ENCODE data around the gene PITX2.

The PITX2 gene

GRCh38 chr4:110617075-110617640 is 5.7 kb downstream of the PITX2 start:
- TF ChIP-seq CREB1 (IDR thresholded peaks at IDR 0.05; ENCODE audit: low read depth) (no peak), YY1 (IDR thresholded peaks at IDR 0.05; ENCODE audit: low read depth) (no peak), TEAD4 (IDR thresholded peaks at IDR 0.05) (no peak), RAD21 (IDR thresholded peaks at IDR 0.05; ENCODE audit: low read depth) (no peak), EGR1 (IDR thresholded peaks at IDR 0.05) (no peak), USF1 (IDR thresholded peaks at IDR 0.05) (no peak), FOXM1 (IDR thresholded peaks at IDR 0.05; ENCODE audit: borderline replicate concordance, low read depth) (no peak), TCF12 (IDR thresholded peaks at IDR 0.05; ENCODE audit: low read depth) (no peak), ZBTB7A (IDR thresholded peaks at IDR 0.05; ENCODE audit: low read depth) (no peak), EP300 (IDR thresholded peaks at IDR 0.05; ENCODE audit: borderline replicate concordance) (no peak), CEBPB (IDR thresholded peaks at IDR 0.05) (no peak), TAF1 (IDR thresholded peaks at IDR 0.05; ENCODE audit: low read depth) (no peak), NFIC (IDR thresholded peaks at IDR 0.05) (no peak)
- TF ChIP-seq, protein P1, sequence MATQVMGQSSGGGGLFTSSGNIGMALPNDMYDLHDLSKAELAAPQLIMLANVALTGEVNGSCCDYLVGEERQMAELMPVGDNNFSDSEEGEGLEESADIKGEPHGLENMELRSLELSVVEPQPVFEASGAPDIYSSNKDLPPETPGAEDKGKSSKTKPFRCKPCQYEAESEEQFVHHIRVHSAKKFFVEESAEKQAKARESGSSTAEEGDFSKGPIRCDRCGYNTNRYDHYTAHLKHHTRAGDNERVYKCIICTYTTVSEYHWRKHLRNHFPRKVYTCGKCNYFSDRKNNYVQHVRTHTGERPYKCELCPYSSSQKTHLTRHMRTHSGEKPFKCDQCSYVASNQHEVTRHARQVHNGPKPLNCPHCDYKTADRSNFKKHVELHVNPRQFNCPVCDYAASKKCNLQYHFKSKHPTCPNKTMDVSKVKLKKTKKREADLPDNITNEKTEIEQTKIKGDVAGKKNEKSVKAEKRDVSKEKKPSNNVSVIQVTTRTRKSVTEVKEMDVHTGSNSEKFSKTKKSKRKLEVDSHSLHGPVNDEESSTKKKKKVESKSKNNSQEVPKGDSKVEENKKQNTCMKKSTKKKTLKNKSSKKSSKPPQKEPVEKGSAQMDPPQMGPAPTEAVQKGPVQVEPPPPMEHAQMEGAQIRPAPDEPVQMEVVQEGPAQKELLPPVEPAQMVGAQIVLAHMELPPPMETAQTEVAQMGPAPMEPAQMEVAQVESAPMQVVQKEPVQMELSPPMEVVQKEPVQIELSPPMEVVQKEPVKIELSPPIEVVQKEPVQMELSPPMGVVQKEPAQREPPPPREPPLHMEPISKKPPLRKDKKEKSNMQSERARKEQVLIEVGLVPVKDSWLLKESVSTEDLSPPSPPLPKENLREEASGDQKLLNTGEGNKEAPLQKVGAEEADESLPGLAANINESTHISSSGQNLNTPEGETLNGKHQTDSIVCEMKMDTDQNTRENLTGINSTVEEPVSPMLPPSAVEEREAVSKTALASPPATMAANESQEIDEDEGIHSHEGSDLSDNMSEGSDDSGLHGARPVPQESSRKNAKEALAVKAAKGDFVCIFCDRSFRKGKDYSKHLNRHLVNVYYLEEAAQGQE (IDR thresholded peaks at IDR 0.05; ENCODE audit: low read depth) = no peak
- TF ChIP-seq, protein P2, sequence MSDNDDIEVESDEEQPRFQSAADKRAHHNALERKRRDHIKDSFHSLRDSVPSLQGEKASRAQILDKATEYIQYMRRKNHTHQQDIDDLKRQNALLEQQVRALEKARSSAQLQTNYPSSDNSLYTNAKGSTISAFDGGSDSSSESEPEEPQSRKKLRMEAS (IDR thresholded peaks at IDR 0.05) = no peak

- TF ChIP-seq USF1 (IDR thresholded peaks at IDR 0.05) (no peak), YY1 (IDR thresholded peaks at IDR 0.05; ENCODE audit: low read depth) (no peak), CREB1 (IDR thresholded peaks at IDR 0.05; ENCODE audit: low read depth) (no peak), TCF12 (IDR thresholded peaks at IDR 0.05; ENCODE audit: low read depth) (no peak), FOXM1 (IDR thresholded peaks at IDR 0.05; ENCODE audit: borderline replicate concordance, low read depth) (no peak), CEBPB (IDR thresholded peaks at IDR 0.05) (no peak), EGR1 (IDR thresholded peaks at IDR 0.05) (no peak)
- TF ChIP-seq, protein P2 (IDR thresholded peaks at IDR 0.05) = no peak
These were observed 6.4 kb downstream of the PITX2 start for GRCh38 chr4:110616238-110617074.

- TF ChIP-seq USF1 (IDR thresholded peaks at IDR 0.05) = no peak
- TF ChIP-seq, protein P1 (IDR thresholded peaks at IDR 0.05; ENCODE audit: low read depth) = no peak
- no peak for TF ChIP-seq EGR1 (IDR thresholded peaks at IDR 0.05)
- TF ChIP-seq TEAD4 (IDR thresholded peaks at IDR 0.05) = no peak
These were observed 7.3 kb downstream of the PITX2 start for GRCh38 chr4:110615353-110616237.

GRCh38 chr4:110614976-110615352 is 7.9 kb downstream of the PITX2 start:
- TF ChIP-seq ZBTB7A (IDR thresholded peaks at IDR 0.05; ENCODE audit: low read depth) = no peak
- TF ChIP-seq CREB1 (IDR thresholded peaks at IDR 0.05; ENCODE audit: low read depth) = no peak
- TF ChIP-seq CEBPB (IDR thresholded peaks at IDR 0.05) = no peak
- no peak for TF ChIP-seq TEAD4 (IDR thresholded peaks at IDR 0.05)
- no peak for TF ChIP-seq USF1 (IDR thresholded peaks at IDR 0.05)
- no peak for TF ChIP-seq RAD21 (IDR thresholded peaks at IDR 0.05; ENCODE audit: low read depth)
- TF ChIP-seq, protein P2 (IDR thresholded peaks at IDR 0.05) = no peak
- TF ChIP-seq EP300 (IDR thresholded peaks at IDR 0.05; ENCODE audit: borderline replicate concordance) = no peak
- no peak for TF ChIP-seq YY1 (IDR thresholded peaks at IDR 0.05; ENCODE audit: low read depth)
- TF ChIP-seq, protein P1 (IDR thresholded peaks at IDR 0.05; ENCODE audit: low read depth) = no peak
- no peak for TF ChIP-seq TCF12 (IDR thresholded peaks at IDR 0.05; ENCODE audit: low read depth)
- no peak for TF ChIP-seq NFIC (IDR thresholded peaks at IDR 0.05)
- TF ChIP-seq EGR1 (IDR thresholded peaks at IDR 0.05) = no peak
- no peak for TF ChIP-seq FOXM1 (IDR thresholded peaks at IDR 0.05; ENCODE audit: borderline replicate concordance, low read depth)
- TF ChIP-seq TAF1 (IDR thresholded peaks at IDR 0.05; ENCODE audit: low read depth) = no peak

All from Ishikawa (cell line).